Measurements from ENCODE around the gene BABAM2.

GRCh38 chr2:28373854-28374253 is 483.3 kb downstream of the BABAM2 start:
- no peak for TF ChIP-seq CTCF (IDR thresholded peaks at IDR 0.05; ENCODE audit: insufficient read depth, low read depth, low read length)
- no peak for TF ChIP-seq EZH2 (IDR thresholded peaks at IDR 0.05; ENCODE audit: insufficient read depth, low read length)
